GM19438 (cell line): Measurements from ENCODE around the gene SDK2.

ENCODE experiments used
- ATAC-seq: cut with Tn5 transposase; IDR thresholded peaks from one replicate; pipeline ENCODE4 v1.9.1; 2021; ENCODE audit warnings: low read depth; ENCODE audit not compliant: unreplicated experiment

Gene SDK2

GRCh38 chr17:73545109-73546032, 98.9 kb downstream of the SDK2 start:
- ATAC-seq = no peak

- ATAC-seq = no peak
These were observed 99.9 kb downstream of the SDK2 start for GRCh38 chr17:73544333-73544732.

GRCh38 chr17:73542323-73542722, 101.9 kb downstream of the SDK2 start:
- ATAC-seq = no peak

- no peak for ATAC-seq
These were observed 102.7 kb downstream of the SDK2 start for GRCh38 chr17:73541561-73541981.

- no peak for ATAC-seq
These were observed 103.1 kb downstream of the SDK2 start for GRCh38 chr17:73541111-73541510.

- no peak for ATAC-seq
These were observed 105.1 kb downstream of the SDK2 start for GRCh38 chr17:73539166-73539565.

GRCh38 chr17:73538445-73538844, 105.8 kb downstream of the SDK2 start:
- ATAC-seq = no peak

GRCh38 chr17:73536700-73537605, 107.3 kb downstream of the SDK2 start:
- ATAC-seq = no peak

GRCh38 chr17:73535746-73536145, 108.5 kb downstream of the SDK2 start:
- no peak for ATAC-seq

- ATAC-seq = no peak
These were observed 109.9 kb downstream of the SDK2 start for GRCh38 chr17:73534209-73534909.

- ATAC-seq = no peak
These were observed 110.5 kb downstream of the SDK2 start for GRCh38 chr17:73533781-73534180.

GRCh38 chr17:73533127-73533526, 111.1 kb downstream of the SDK2 start:
- ATAC-seq = no peak

- ATAC-seq = no peak
These were observed 111.8 kb downstream of the SDK2 start for GRCh38 chr17:73532421-73532901.

- ATAC-seq = no peak
These were observed 113.1 kb downstream of the SDK2 start for GRCh38 chr17:73531158-73531557.

- ATAC-seq = no peak
These were observed 115.6 kb downstream of the SDK2 start for GRCh38 chr17:73528679-73529078.

- ATAC-seq = no peak
These were observed 117.3 kb downstream of the SDK2 start for GRCh38 chr17:73526952-73527351.

- ATAC-seq = no peak
These were observed 119.1 kb downstream of the SDK2 start for GRCh38 chr17:73524941-73525679.

- no peak for ATAC-seq
These were observed 121.5 kb downstream of the SDK2 start for GRCh38 chr17:73522696-73523095.

GRCh38 chr17:73522107-73522506, 122.1 kb downstream of the SDK2 start:
- ATAC-seq = no peak

- ATAC-seq = no peak
These were observed 122.9 kb downstream of the SDK2 start for GRCh38 chr17:73521376-73521775.
